GM13976 (cell line): ENCODE data around the gene MRPL44.

ENCODE experiments used
- DNase-seq: peaks from one replicate; pipeline ENCODE4 v3.0.0; 2012; ENCODE audit warnings: low spot score
- in situ Hi-C: fragments of 300-500 bp; cut with MboI; formaldehyde crosslinking; loops from one replicate; pipeline ENCODE4 v1.12.0; 2022; ENCODE audit warnings: low sequenced_read_pairs, mixed read lengths, inconsistent platforms; ENCODE audit not compliant: unreplicated experiment
- TF ChIP-seq, protein P1 (sequence below): IDR thresholded peaks from 2 replicates; pipeline ENCODE4 v1.5.1; 2012; ENCODE audit warnings: borderline replicate concordance, mild to moderate bottlenecking; ENCODE audit not compliant: insufficient read depth; ENCODE audit errors: extremely low read depth, missing control alignments, control extremely low read depth

MRPL44 gene

DNA sequence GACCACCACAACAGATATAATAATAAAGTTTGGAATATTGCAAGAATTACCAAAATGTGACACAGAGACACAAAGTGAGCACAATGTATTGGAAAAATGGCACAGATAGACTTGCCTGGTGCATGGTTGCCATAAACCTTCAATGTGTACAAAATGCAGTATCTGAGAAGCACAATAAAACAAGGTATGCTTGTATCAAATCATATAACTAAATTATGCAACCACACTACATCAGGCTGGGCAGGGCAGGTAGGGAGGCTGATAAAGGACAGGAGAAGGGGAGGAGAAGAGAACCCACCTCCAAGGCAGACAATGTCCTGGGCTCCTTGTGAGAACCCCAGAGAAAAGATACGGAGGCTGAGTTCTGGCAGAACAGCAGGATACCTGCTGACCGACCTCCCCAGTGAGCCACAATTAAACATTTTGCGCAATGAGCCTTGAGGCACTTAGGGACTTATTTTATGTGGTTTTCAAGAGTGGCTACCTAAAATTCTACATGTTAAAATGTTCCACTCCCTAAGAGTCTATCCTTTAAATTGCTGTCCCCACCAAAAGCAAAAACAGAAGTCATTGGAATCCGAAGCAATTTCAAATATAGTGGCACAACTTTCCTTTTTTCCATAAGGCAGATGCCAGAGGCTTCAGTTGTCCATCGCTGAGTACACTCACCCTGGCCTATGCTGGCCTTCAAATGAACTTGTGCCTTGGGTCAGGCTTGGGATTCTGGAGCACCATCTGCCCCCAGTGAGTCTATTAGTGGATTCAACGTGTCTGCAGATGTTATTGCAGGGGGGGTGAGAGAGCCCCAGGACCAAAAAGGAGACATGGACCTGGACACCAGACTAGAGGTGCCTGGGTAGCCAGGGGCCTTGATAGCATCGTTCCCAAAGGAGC, 28.9 kb upstream of the MRPL44 start:
- DNase-seq: no peak
- TF ChIP-seq, protein P1, sequence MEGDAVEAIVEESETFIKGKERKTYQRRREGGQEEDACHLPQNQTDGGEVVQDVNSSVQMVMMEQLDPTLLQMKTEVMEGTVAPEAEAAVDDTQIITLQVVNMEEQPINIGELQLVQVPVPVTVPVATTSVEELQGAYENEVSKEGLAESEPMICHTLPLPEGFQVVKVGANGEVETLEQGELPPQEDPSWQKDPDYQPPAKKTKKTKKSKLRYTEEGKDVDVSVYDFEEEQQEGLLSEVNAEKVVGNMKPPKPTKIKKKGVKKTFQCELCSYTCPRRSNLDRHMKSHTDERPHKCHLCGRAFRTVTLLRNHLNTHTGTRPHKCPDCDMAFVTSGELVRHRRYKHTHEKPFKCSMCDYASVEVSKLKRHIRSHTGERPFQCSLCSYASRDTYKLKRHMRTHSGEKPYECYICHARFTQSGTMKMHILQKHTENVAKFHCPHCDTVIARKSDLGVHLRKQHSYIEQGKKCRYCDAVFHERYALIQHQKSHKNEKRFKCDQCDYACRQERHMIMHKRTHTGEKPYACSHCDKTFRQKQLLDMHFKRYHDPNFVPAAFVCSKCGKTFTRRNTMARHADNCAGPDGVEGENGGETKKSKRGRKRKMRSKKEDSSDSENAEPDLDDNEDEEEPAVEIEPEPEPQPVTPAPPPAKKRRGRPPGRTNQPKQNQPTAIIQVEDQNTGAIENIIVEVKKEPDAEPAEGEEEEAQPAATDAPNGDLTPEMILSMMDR: no peak
- in situ Hi-C loops: no loop called here

DNA sequence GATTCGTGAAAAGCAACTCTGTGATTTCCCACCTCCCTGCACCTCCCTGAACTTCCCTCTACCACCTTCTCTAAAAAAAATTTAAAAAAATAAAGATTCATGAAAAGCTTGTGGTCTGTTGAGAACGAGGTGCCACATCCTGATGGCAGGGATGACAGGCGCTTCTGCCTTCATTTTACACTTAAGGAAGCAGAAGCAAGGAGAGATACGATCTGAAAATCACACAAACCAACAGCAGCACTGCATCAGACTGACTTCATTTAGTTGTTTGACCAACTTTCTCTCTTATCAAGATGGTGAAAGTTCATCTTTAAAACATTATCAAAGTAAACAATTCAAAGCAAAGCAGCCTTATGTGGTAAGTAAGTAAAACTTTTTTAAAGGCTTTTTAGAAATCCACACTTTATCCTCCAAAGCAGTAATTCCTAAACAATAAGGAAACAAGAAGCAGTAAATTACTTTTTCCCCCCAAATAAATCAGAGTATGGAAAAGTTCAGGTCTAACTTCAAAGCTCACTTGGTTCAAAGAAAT, 27.6 kb upstream of the MRPL44 start:
- TF ChIP-seq, protein P1: no peak
- DNase-seq: no peak
- in situ Hi-C loops: no loop called here

DNA sequence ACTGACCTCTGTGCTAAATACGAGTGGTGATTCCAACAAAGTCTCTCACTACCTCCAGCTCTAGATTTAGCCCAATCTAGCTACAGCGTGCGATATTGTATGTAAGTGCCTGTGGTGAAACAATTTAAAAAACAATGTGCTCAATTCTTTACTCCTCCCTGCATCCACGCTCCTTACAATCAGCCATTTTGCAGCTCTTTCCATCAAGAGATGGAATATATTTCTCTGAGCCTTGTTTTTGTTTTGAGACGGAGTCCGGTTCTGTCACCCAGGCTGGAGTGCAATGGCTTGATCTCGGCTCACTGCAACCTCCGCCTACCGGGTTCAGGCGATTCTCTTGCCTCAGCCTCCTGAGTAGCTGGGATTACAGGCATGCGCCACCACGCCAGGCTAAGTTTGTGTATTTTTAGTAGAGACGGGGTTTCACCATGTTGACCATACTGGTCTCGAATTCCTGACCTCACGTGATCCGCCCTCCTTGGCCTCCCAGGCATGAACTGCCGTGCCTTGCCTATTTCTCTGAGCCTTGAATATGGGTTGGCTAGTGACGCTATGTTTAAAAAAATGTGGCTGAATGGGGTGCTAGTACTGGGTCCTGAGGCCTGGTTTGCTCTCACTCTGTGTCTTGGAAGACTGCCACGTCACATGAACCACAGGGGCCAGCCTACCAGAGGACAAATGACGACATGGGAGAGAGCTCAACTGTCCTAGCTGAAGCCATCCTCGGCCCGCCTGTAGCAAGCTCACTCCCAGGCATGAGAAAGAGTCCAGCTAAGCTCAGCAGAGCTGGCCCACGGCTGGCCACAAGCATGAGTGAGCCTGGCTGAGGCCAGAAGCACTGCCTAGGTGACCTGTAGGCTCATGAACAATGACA, 26.9 kb upstream of the MRPL44 start:
- no peak for DNase-seq
- in situ Hi-C loops: no loop called here
- TF ChIP-seq, protein P1: no peak

DNA sequence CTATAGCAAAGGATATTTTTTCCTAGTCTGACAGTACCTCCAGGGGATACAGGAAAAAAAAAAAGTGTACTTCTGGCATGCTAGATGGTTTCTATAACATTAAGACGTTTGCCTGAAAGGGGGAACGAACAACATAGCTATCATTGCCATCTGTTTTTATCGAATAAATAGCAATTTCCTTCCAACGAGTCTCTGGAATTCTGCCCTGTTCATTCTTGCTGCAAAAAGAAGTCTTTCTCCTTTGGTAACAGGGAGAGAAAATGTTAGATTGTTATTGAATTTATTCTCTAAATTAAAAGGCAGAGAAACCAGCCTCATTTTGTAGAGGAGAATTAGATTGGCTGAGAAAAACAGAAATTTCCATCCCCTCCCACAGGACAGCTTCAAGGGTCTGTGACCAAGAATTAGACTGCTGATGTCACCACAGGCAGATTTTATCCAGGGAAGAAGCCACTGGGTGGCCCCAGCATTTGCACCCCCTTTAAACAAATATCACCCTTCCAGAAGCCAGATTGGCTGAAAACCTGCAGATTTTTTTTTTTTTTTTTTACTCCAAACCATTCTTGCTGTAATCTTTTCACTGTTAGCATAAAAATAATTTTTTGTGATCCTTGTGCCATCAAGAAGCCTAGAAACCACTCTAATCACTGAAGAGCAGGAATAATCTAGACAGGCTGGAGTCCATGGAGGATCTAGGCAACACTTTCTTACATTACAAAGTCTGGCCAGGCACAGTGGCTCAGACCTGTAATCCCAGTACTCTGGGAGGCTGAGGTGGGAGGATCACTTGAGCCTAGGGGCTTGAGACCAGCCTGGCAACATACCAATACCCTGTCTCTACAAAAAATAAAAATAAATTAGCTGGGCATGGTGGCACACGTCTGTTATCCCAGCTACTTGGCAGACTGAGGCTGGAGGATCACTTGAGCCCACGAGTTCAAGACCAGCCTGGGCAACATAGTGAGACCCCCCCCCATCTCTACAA, 24.2 kb upstream of the MRPL44 start:
- DNase-seq: no peak
- in situ Hi-C loops: no loop called here
- TF ChIP-seq, protein P1: no peak

DNA sequence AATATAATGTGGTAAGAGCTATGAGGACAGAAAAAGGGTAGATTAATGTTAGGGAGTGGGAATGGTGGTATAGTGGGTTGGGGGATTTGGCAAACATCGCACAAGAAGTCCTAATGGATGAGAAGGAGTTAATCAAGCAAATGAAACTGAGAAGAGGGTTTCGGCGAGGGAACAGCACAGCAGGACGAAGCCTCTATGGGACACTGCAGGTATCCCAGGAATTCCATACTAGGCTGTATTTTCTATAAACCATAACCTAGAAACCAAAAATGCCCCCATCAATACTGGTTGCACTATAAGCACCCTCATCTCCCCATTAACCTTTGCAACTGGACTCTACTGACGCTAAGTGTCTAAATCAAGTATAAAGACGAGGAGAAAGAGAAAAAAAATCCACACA, 22.4 kb upstream of the MRPL44 start:
- in situ Hi-C loops: no loop called here
- TF ChIP-seq, protein P1: no peak
- DNase-seq: no peak
